NB4 (cell line): ENCODE results near the gene PLCH2.

ENCODE experiments used
- DNase-seq: peaks from one replicate; pipeline ENCODE4 v3.0.0; 2010; ENCODE audit warnings: low read depth
- H3K4me3 ChIP-seq: one replicate; pipeline ENCODE4 v1.5.1; 2011; ENCODE audit warnings: mild to moderate bottlenecking, low read depth, low read length, moderate library complexity
- MYC ChIP-seq: IDR thresholded peaks from 2 replicates; pipeline ENCODE4 v1.6.1; 2011; ENCODE audit warnings: low read depth, low read length
- POLR2A ChIP-seq: IDR thresholded peaks from 2 replicates; pipeline ENCODE4 v1.6.1; 2011; ENCODE audit warnings: mild to moderate bottlenecking; ENCODE audit not compliant: insufficient read length; ENCODE audit errors: extremely low read depth
- TF ChIP-seq, protein P1 (sequence below): IDR thresholded peaks from 2 replicates; pipeline ENCODE4 v1.6.1; 2011; ENCODE audit warnings: low read depth, low read length
- TF ChIP-seq, protein P2 (sequence below): IDR thresholded peaks from one replicate; pipeline ENCODE4 v1.5.1; 2012; ENCODE audit warnings: low read depth, low read length

PLCH2 gene

GRCh38 chr1:2517966-2518365 lies 41.9 kb downstream of the PLCH2 start:
- TF ChIP-seq MYC (no peak), POLR2A (no peak)
- TF ChIP-seq, protein P1, sequence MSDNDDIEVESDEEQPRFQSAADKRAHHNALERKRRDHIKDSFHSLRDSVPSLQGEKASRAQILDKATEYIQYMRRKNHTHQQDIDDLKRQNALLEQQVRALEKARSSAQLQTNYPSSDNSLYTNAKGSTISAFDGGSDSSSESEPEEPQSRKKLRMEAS: no peak
- TF ChIP-seq, protein P2, sequence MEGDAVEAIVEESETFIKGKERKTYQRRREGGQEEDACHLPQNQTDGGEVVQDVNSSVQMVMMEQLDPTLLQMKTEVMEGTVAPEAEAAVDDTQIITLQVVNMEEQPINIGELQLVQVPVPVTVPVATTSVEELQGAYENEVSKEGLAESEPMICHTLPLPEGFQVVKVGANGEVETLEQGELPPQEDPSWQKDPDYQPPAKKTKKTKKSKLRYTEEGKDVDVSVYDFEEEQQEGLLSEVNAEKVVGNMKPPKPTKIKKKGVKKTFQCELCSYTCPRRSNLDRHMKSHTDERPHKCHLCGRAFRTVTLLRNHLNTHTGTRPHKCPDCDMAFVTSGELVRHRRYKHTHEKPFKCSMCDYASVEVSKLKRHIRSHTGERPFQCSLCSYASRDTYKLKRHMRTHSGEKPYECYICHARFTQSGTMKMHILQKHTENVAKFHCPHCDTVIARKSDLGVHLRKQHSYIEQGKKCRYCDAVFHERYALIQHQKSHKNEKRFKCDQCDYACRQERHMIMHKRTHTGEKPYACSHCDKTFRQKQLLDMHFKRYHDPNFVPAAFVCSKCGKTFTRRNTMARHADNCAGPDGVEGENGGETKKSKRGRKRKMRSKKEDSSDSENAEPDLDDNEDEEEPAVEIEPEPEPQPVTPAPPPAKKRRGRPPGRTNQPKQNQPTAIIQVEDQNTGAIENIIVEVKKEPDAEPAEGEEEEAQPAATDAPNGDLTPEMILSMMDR: no peak
- H3K4me3 ChIP-seq: no peak overlapping the region
- DNase-seq: no peak

GRCh38 chr1:2518528-2518927 lies 42.4 kb downstream of the PLCH2 start:
- TF ChIP-seq, protein P2: no peak
- TF ChIP-seq MYC (no peak), POLR2A (no peak)
- TF ChIP-seq, protein P1: no peak
- no peak overlapping the region for H3K4me3 ChIP-seq
- no peak for DNase-seq

GRCh38 chr1:2519029-2519685 lies 43.1 kb downstream of the PLCH2 start:
- DNase-seq: no peak
- H3K4me3 ChIP-seq: no peak overlapping the region
- TF ChIP-seq, protein P1: no peak
- TF ChIP-seq MYC (no peak), POLR2A (no peak)
- TF ChIP-seq, protein P2: no peak

GRCh38 chr1:2519729-2520128 lies 43.6 kb downstream of the PLCH2 start:
- no peak overlapping the region for H3K4me3 ChIP-seq
- DNase-seq: no peak
- TF ChIP-seq, protein P1: no peak
- no peak for TF ChIP-seq MYC
- TF ChIP-seq, protein P2: no peak
- TF ChIP-seq POLR2A: no peak

DNA sequence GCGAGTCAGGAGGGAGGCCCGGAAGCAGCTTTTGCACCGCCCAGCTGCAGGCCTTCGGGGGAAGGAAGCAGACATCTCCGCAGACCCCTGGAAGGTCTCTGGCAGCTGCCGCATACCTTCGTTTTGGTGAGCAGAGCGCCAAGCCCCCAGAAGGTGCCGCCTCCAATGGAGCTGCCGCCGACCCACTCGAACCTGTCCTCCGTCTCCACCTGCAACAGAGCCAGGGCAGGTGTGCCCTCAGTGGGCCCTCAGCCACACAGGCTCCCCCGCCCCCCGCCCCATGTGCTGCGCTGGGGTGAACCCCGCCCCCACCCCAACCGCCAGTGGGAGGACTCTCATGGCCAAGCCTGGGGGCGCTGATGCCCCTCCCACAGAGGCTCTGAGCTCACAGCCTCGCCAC lies 44.1 kb downstream of the PLCH2 start:
- H3K4me3 ChIP-seq: no peak overlapping the region
- DNase-seq: no peak
- TF ChIP-seq POLR2A (no peak), MYC (no peak)
- TF ChIP-seq, protein P2: no peak
- TF ChIP-seq, protein P1: no peak
